NCI-H187 treated with DMSO at 0.1 percent for 48 hours (cell line): ENCODE results near the gene TMEM141.
A peak's percentile ranks its signal among the peaks of the same experiment; 100 is the strongest.

Source experiments
- DNase-seq: peaks from one replicate; lab custom pipeline; 2025; lab: John Stamatoyannopoulos, UW

The TMEM141 gene

DNA sequence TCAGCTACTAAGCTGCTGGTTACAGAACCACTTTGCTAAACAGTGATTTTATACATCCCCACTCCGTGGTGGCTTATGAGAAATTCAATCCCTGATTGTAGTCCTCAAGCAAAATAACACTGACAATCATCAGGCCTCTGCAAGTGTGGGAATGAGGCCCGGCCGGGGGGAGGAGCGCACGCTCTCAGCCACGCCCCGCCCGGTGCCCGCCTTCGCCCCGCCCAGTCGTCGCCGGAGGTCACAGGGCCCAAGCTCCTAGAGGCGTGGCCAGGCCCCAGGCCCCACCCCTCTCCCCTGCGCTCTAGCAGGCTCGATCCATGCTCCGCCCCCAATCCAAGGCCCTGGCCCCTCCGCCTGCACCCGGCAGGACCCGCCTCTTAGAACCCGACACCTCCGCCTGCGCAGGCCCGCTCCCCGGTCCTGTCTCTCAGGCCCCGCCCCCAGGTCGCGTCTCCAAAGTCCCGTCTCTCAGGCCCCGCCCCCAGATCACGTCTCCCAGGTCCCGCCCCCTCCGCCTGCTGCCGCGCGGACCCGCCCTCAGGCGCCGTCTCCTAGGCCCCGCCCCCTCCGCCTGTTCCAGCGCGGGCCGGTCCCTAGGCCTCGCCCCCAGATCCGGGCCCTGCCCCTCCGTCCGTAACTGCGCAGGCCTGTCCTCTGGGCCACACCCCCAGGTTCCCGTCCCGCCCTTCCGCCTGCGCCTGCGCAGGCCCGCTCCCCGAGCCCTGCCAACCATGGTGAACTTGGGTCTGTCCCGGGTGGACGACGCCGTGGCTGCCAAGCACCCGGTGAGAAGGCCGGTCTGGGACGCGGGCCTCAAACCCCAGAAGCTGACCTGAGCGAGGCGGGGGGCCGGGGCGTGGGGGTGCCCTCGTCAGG lies at the start of gene TMEM141:
Gene TMEM141, plus strand, starts transcription at position 705 of the 876 bp plus-strand sequence. Its CDS starts 27 bp downstream, at position 732.
- DNase-seq: peak; percentile 83

DNA sequence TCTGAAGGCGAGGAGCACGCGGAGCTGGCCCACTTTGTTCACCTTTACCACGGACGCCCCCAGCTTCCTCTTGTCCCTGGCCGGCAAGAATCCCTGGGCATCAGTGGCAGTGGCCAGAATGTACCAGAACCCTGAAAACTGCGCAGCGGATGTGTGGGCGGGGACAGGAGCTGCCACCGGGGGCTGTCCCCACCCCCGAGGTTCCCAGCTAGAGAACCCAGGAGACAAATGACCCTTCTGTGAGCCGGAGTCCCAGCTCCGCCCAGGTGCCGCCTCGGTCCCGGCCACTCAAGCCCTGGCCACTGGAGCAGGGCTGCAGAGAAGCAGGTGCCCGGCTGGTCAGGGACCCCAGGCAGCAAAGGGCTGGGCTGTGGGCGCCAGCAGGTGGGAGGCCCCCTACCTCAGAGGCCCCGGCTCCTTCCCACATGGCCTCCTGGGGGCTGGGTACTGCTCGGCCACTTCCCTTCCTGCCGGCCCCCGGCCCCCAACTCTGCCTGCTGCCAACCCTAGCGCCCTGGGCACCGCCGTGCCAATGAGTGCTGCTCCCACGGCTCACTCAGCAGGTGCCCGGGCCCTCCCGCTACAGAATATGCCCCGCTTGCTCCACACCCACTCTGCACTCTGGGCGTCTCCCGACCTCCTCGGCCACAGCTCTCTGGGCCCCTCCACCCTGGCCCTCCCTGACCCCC lies 49.1 kb upstream of the TMEM141 start:
- DNase-seq: no peak

DNA sequence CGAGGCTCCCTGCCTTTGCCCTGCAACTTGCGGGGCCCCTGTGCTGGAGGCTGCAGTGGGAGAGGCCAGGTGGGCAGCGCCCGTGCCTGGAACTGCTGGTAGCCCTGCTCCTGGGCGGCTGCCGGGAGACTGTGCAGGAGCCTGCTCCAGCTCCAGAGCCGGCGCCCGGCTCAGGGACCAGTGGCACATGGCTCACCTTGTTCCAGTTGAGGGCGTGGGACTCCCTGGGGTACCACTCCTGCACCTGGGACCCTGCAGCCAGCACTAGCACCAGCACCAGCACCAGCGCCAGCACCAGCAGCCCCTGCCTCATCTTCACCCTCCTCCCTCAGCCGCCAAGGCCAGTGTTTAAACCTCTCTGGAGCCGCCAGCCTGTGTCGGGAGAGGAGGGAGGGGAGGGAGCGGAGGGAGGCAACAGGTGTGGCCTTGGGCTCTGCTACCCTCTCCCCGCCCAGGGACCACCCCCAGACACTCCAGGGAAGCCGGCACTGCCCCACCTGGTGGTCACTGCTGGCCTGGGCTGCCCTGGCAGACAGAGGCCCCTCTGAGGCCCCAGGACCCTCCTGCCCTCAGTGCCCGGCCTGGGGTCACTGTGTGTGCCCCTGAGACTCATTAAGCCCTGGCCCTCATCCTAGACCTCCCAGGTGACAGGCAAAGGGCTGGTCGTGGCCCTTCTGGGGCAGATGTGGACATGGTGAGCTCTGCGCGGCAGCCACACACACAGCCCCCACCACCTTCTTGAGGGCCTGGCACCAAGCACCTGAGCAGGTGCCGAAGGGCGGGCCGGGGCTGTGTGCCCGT lies 48.4 kb upstream of the TMEM141 start, which contains the start of gene LCN10:
Gene LCN10, minus strand, starts transcription at position 350 of the 801 bp plus-strand sequence. Its CDS starts 37 bp downstream, at position 313.
- DNase-seq: no peak

DNA sequence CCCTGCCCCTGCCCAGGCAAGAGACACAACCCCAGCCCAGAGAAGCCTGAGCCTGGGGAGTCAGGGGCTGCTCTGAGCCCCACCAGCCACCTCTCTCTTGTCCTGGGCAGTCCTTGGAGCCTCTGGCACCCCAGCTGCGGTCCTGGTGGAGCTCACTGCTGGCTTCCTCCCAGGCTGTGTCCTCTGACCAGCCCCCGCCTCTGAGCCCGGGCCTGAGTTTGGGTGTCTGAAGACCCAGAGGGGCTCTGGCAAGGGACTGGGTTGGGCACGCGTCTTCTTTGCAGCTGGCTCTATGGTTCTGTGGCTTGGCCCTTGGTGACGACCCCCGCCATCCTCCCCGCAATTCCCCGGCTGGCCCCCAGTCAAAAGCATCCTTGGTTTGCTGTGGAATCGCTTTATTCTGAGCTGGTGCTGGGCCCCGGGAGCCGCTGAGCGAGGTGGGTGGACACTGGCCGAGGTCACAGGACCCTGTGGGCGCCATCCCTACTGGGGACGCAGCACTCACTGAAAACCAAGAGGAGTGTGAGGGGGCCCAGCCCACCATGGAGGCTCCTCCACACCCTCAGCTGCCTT lies 47.4 kb upstream of the TMEM141 start:
- DNase-seq: no peak

DNA sequence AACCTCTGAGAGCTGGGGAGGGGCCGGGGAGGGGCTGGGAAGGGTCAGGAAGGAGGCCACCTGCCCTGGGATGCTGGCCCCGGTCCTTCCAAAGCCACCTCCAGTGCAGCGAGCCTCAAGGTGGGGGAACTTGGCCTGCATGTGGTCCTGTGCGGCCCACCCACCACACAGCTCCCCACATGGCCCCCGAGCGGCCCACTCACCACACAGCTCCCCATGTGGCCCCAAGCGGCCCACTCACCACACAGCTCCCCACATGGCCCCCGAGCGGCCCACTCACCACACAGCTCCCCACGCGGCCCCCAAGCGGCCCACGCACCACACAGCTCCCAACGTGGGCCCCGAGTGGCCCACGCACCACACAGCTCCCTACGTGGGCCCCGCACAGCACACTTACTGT lies 46.4 kb upstream of the TMEM141 start:
- no peak for DNase-seq

DNA sequence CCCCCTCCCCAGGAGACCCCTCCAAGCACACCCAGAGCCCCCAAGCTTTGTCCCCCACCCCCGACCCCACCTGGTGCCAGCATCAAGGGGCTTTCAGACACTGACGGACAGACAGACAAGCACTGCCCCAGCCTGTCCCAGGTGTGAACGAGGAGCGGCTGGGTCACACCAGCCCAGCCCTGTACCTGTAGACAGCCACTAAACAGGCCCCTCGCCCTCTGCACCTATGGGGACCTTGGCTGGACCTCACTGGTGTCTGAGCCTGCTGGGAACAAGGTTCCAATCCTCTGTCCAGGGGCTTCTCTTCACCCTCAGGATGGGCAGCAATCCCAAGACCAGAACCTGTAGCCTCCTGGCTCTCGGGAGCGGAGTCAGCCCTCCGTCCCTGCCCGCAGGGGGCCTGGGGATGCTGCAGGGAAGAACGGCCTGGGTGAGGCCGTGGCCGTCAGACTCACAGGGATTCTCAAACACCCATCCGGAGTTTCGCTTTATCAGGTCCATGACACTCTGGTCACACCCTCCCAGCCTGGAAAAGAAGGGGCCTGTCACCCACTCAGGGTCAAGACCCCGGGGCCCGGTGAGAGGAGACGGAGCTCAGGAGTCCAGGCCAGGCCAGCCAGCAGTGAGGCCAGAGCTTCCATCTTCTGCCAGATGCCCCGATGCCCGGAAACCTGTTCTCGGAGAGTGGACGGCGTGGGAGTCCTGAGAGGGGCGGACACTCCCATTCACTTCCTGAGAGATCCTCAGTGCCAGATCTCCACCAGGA lies 45.6 kb upstream of the TMEM141 start:
- no peak for DNase-seq

DNA sequence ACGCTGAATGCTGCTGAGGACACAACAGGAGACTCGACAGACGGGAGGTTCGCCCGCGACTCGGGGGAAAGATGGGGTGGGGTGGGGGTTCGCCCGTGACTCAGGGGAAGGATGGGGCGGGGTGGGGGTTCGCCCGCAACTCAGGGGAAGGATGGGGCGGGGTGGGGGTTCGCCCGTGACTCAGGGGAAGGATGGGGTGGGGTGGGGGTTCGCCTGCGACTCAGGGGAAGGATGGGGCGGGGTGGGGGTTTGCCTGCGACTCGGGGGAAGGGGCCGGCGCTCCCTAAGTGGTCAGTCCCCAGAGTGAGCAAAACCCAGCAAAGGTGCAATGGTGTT lies 45.0 kb upstream of the TMEM141 start:
- DNase-seq: no peak

DNA sequence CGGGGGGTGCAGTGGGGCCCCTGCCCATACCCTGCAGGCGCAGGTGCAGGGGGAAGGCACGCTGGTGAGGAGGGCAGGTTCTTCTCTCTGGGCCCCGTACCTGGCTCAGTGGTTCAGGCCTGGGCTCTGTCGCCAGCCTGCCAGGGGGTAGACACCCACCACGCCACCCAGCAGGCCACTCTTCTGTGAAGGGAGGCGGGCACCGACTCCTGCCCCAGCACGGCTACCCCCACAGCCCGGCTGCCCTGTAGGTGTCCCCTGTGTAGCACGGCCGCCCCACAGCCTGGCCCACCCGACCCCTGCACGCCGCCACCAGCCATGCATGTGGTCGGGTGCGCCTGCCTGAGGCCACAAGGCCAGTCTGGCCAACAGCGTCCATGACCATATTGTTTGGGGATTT lies 44.5 kb upstream of the TMEM141 start:
- DNase-seq: no peak

DNA sequence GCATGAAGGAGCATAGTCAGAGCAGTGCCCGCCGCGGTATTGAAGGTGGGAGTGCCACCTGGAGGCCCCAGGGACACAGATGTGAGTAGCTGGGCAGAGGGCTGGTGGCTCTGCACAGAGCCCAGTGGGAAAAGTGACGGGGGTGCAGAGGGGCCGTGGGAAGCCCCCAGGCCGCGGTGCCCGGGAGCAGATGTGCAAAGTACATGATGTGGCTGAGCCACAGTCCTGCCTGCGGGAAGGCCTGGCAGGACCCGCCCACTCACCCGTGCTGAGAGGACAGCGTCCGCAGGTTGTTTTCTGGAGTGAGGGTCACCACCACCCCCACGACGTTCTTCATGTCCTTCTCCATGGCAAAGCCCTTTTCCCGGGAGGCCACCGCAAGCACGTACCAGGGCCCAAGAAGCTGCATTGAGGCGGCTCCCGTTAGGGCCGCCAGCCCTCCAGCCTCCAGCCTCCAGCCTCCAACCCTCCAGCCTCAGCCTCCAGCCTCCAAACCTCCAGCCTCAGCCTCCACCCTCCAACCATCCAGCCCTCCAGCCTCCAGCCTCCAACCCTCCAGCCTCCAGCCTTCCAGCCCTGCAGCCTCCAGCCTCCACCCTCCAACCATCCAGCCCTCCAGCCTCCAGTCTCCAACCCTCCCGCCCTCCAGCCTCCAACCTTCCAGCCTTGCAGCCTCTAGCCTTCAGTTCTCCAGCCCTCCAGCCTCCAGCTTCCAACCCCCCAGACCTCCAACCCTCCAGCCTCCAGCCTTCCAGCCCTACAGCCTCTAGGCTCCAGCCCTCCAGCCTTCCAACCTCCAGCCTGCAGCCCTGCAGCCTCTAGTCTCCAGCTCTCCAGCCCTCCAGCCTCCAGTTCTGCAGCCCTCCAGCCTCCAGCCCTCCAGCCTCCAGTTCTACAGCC lies 43.7 kb upstream of the TMEM141 start:
- DNase-seq: no peak

DNA sequence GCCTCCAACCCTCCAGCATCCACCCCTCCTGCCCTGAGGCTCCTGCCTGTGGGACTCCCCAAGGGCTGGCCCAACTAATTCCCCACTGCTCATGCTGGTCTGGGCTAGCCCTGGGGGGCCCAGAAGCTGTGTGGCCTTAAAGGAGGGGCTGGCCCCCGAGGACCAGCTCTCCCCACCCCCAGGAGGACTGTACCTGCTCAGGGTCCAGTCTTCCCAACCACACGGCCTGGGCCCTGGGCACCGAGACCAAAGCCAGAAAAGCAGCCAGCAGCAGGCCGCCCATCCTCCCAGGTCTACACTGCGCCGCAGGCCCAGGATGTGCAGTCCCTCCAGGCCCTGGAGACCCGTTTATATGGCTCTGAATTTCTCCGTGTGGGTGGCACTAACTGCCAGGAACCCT lies 42.9 kb upstream of the TMEM141 start, which contains the start of gene LCN6:
Gene LCN6, minus strand, starts transcription at position 325 of the 400 bp plus-strand sequence. Its CDS starts 42 bp downstream, at position 283.
- DNase-seq: no peak

DNA sequence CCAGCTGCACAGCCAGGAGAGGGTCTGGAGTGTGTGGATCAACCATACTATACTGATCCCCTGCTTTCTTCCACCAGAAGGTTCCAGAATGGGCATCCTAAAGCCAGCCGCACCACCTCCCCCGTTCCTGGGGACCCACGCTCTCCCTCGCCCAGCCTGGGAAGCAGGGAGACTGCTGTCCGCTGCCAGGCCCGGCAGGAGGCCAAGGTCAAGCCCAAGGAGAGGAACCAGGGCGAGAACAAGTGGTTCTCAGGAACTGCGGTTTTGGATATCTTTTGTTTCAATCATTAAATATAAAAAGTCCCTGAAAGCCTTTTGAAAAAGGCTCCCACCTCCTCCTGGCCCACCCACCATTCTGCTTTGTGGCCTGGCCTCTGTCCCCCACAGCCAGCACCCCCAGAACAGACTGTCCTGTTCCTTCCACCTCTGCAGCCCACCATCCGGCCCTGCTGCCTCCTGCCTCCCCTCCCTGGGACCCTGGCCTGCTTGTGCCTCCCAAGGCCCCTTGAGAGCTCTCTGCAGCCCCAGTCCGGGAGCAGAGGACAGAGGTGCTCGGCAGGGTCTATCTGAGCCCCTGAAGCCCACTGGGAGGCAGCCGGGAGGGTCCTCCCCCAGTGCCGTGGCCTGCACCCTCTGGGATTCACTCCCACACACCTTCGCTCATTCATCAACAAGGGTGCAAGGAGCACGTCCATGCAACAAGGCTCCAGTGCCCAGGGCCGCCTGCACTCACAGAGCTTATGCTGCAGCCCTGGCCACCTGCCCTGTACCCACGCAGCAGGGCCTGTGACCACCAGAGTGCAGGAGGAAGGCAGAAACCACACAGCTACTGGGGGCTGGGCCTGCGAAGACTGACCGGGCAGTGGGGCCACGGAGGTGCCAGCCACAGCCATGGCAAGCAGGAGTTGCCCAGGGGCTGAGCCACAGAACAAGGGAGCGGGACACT lies 42.2 kb upstream of the TMEM141 start:
- DNase-seq: no peak

DNA sequence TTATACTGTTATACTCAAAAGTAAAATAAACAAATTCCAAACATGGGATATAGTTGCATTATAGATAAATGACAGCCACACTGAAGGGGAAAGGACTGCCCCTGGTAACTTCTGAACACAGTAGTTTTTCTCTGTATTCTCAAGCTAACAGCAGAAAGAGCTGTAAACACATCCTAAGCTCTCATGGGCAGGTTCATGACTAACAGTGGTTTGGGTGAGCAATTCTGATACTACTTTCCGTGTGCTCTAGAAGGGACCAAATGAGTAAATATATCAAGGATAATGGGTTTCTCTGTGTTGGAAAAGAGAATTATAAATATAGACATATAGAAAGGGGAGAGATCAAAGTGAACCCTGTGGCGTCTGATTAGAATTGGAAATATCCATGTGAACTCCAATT lies 40.6 kb upstream of the TMEM141 start:
- no peak for DNase-seq

DNA sequence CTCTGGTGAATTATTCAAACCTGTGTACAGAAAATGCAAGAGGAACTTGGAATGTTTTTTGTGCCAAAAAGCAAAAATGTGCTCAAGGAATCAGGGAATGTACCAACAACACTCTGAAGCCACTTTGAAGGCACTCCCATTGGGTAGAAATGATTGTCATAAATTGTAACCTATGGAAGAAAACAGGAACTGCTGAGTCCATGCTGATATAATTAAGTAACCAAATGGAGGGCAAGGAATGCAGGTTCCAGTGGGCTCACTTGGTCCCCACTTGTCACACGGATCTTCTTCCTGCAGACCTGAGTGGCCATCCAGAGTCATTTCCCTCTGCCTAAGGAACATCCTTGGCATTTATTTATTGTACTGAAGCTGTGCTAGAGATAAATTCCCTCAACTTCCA lies 39.9 kb upstream of the TMEM141 start:
- DNase-seq: no peak

DNA sequence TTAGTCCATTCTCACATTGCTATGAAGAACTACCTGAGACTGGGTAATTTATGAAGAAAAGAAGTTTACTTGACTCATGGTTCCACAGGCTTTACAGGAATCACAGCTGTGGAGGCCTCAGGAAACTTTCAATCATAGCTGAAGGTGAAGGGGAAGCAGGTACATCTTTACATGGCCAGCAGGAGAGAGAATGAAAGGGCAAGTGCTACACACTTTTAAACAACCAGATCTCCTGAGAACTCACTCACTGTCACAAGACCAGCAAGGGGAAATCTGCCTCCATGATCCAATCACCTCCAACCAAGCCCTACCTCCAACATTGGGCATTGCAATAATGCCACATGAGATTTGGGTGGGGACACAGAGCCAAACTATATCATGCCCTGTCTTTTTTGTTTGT lies 39.3 kb upstream of the TMEM141 start:
- DNase-seq: no peak

DNA sequence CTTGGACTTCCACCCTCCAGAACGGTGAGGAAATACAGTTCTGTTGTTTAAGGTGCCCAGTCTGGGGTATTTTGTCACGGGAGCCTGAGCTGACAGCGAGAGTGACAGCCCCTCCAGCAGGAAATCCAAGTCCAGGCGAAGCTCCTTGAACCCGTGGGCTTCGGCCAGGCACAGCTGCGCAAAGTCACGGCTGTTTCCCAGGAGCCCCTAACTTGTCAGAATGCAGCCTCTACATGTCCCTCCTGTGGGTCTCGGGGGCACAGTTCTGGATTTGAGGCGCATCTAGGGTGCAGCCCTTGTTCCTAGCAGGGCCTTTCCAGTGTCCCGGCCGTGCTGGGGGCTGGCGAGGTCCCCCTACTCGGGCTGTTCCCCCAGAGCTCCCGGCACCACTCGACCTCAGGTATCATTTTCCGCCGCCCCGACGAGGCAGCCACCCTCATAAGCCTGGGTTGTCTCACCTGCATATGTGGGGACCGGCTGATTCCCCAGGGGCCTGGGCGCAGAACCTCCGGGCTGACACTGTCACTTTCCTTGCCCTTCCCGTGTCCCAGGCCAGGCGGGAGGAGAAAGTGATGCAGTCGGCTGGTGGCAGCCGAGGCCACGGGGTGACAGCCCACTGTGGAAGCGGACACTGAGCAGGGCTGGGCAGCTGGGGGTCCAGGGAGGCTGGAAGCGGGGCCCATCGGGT lies 37.6 kb upstream of the TMEM141 start:
- DNase-seq: no peak

DNA sequence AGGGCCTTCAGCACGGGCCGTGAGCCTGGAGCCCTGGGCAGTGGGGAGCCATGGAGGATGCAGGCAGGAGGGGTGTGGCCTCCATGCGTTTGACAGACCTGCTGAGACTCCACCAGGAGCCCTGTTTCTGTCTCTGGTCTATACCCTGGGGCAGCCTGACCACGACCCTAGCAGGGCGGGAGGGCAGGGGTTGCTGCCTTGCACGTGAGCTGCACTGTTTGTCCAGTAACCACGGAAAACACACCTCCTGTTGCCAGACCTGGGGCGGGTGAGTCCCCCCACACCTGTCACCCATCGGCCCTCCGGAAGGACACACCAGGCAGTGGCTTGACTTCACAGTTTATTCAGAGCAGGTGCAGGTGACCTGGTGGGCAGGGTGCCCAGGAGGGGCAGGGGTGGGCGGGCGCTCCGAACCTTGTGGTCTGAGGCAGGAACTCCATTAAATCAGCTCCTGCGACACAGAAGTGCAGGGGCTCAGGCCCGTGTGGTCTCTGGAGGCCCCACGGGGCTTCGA lies 37.0 kb upstream of the TMEM141 start:
- no peak for DNase-seq

DNA sequence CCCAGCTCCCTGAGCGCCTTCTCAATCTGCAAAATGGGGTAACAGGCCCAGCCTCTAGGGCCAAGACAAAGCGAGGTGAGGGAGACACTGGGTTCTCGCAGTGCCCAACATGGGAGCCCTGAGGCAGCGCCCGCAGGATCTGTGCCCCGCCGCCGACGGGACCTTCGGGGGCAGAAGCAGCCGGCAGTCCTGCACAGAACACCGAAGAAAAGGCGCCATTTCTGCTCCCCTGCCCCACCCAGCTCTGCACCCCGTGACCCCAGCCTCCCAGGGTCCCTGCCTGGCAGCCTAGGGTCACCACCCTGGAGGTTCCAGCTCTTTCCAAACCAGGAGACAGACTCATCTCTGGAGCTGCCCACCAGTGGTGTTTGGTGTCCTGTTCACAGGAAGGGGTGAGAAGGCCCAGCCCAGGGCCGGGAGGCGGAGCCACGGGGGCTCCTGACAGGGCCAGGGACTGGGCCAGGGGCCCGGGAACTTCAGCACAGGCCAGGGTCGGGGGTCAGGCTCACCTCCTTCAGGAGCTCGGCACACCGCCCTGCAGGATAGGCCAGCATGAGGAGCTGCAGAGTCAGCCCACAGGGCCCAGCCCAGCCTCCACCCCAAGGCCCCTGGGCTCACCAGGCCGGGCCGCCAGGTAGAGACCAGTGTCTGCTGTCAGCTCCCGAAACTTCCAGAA lies 36.4 kb upstream of the TMEM141 start:
- no peak for DNase-seq
